A549 (cell line): Measurements from ENCODE around the gene PTPRE. TPM values are rescaled to one million over a fixed set of nuclear protein-coding genes. Genes with fewer than 3 reads are reported as not detected.

Experiments
- ATAC-seq, 2 experiments: fragments of 200-7000 bp in 1 of 2; fragments of >200 bp in 1 of 2; cut with Nextera tagmentation in 1 of 2; cut with Tn5 transposase in 1 of 2; 3 replicates each; pipeline versions ENCODE4 v1.8.0 to v1.9.1; 2018 to 2020; ENCODE audit warnings: mild to moderate bottlenecking in 1 of 2, moderate library complexity in 1 of 2
- CTCF ChIA-PET: fragments of 300-600 bp; sonication (Branson Sonifier 250); formaldehyde crosslinking; extraction: SDS; loops from one replicate; lab custom pipeline; 2021; ENCODE audit warnings: antibody characterized with exemption, inconsistent platforms; lab: Yijun Ruan, JAX
- POLR2A ChIA-PET: fragments of 350-600 bp; formaldehyde crosslinking; extraction: SDS; loops from one replicate; lab custom pipeline; 2021; ENCODE audit warnings: antibody characterized with exemption, inconsistent platforms; lab: Yijun Ruan, JAX
- DNase-seq, 2 experiments: peaks; one replicate each; pipeline versions ENCODE4 v3.0.0 to v3.0.0-alpha.2; 2011 to 2016; ENCODE audit warnings: low read depth in 1 of 2, low spot score in 1 of 2
- FAIRE-seq: peaks from 2 replicates; lab custom pipeline; 2011; peaks lifted over from hg19 to GRCh38; lab: Jason Lieb, UNC
- H3K27ac ChIP-seq, 2 experiments: fragments of >200 bp; sonication (Bioruptor Twin); formaldehyde crosslinking; 3 replicates each; pipeline ENCODE4 v1.5.1; 2016 to 2017
- H3K4me1 ChIP-seq: fragments of >200 bp; sonication (Bioruptor Twin); formaldehyde crosslinking; 3 replicates; pipeline ENCODE4 v1.6.1; 2016
- H3K4me2 ChIP-seq: fragments of >200 bp; sonication (Bioruptor Twin); formaldehyde crosslinking; 3 replicates; pipeline ENCODE4 v1.6.1; 2016
- H3K4me3 ChIP-seq: fragments of >200 bp; sonication (Bioruptor Twin); formaldehyde crosslinking; 3 replicates; pipeline ENCODE4 v1.5.1; 2016
- H3K9me3 ChIP-seq: fragments of >200 bp; sonication (Bioruptor Twin); formaldehyde crosslinking; 3 replicates; pipeline ENCODE4 v1.6.1; 2016
- CBX8 ChIP-seq: fragments of 200-600 bp; sonication (generic); IDR thresholded peaks from 2 replicates; pipeline ENCODE4 v1.6.1; 2016
- CEBPB ChIP-seq, 2 experiments: fragments of >200 bp in 1 of 2; sonication (Bioruptor Twin) in 1 of 2; formaldehyde crosslinking in 1 of 2; IDR thresholded peaks; 2 replicates each; pipeline ENCODE4 v1.6.1; 2012 to 2016
- CHD4 ChIP-seq: fragments of 200-600 bp; sonication (generic); IDR thresholded peaks from 2 replicates; pipeline ENCODE4 v1.6.1; 2016; ENCODE audit warnings: antibody characterized with exemption, mild to moderate bottlenecking, borderline replicate concordance
- EHF ChIP-seq: fragments of 250-450 bp; sonication (Bioruptor Pico); IDR thresholded peaks from 2 replicates; pipeline ENCODE4 v1.5.0; 2020; ENCODE audit warnings: mild to moderate bottlenecking
- HDAC2 ChIP-seq: fragments of 200-600 bp; sonication (generic); IDR thresholded peaks from 2 replicates; pipeline ENCODE4 v1.6.1; 2016
- HOXB13 ChIP-seq: fragments of 250-450 bp; sonication (Bioruptor Pico); IDR thresholded peaks from 2 replicates; pipeline ENCODE4 v1.5.0; 2020; ENCODE audit warnings: low read depth, mild to moderate bottlenecking, moderate library complexity
- KDM5A ChIP-seq: fragments of 200-600 bp; sonication (generic); IDR thresholded peaks from 2 replicates; pipeline ENCODE4 v1.6.1; 2016; ENCODE audit warnings: antibody characterized with exemption, mild to moderate bottlenecking
- MAZ ChIP-seq: fragments of 150-350 bp; IDR thresholded peaks from 2 replicates; pipeline ENCODE4 v1.6.1; 2014; ENCODE audit warnings: antibody characterized with exemption, low read depth, low read length, borderline replicate concordance
- NPAS2 ChIP-seq: fragments of 250-450 bp; sonication (Bioruptor Pico); IDR thresholded peaks from 2 replicates; pipeline ENCODE4 v1.8.0; 2022; ENCODE audit warnings: mild to moderate bottlenecking, moderate library complexity, borderline replicate concordance
- POLR2A ChIP-seq: IDR thresholded peaks from 2 replicates; pipeline ENCODE4 v1.6.1; 2012; ENCODE audit warnings: mild to moderate bottlenecking, low read length
- POLR2AphosphoS2 ChIP-seq: conservative IDR thresholded peaks from 2 replicates; pipeline ENCODE4 v1.6.1; 2012; ENCODE audit warnings: low read length, improper control_type of control experiment, inconsistent platforms
- RAD21 ChIP-seq, 2 experiments: fragments of >200 bp in 1 of 2; sonication (Bioruptor Twin) in 1 of 2; formaldehyde crosslinking in 1 of 2; IDR thresholded peaks in 1 of 2; conservative IDR thresholded peaks in 1 of 2; 2 replicates in 1 of 2; 3 replicates in 1 of 2; pipeline ENCODE4 v1.6.1; 2012 to 2018; ENCODE audit warnings: inconsistent platforms in 1 of 2
- RARB ChIP-seq: fragments of 250-450 bp; sonication (Bioruptor Pico); IDR thresholded peaks from 2 replicates; pipeline ENCODE4 v1.8.0; 2021; ENCODE audit warnings: mild to moderate bottlenecking, moderate library complexity
- RNF2 ChIP-seq: fragments of 200-600 bp; sonication (generic); IDR thresholded peaks from 2 replicates; pipeline ENCODE4 v1.6.1; 2016; ENCODE audit warnings: low read depth, mild to moderate bottlenecking, antibody characterized with exemption, moderate library complexity, borderline replicate concordance
- SMC3 ChIP-seq: fragments of >200 bp; sonication (Bioruptor Twin); formaldehyde crosslinking; IDR thresholded peaks from 3 replicates; pipeline ENCODE4 v1.6.1; 2018; ENCODE audit warnings: inconsistent platforms
- SREBF2 ChIP-seq: fragments of 450-650 bp; IDR thresholded peaks from 2 replicates; pipeline ENCODE4 v1.6.1; 2014; ENCODE audit warnings: mild to moderate bottlenecking, moderate library complexity
- WGBS: methylation state at CpG from one replicate; pipeline ENCODE4 v1.1.6; 2017; ENCODE audit errors: missing lambda C conversion rate; 5-methylcytosine and 5-hydroxymethylcytosine counted together
- polyA plus RNA-seq, 4 experiments: library from polyadenylated mRNA; depleted of rRNA in 3 of 4; stranded (reverse); fragments of >200 nt; fragmentation: RNase III in 1 of 4; extraction: RNeasy Plus Mini Kit Qiagen cat#74134 plus additional on column Dnase treatment in 1 of 4; gene quantifications; 2 replicates in 3 of 4; 3 replicates in 1 of 4; pipeline ENCODE4 v1.2.3, GENCODE V29; 2011 to 2017
- TF ChIP-seq, protein P1 (sequence below): fragments of 250-450 bp; sonication (Bioruptor Pico); IDR thresholded peaks from 2 replicates; pipeline ENCODE4 v1.5.0; 2020; ENCODE audit warnings: low read depth, mild to moderate bottlenecking, moderate library complexity
- TF ChIP-seq, protein P2 (sequence below): fragments of 450-650 bp; IDR thresholded peaks from 2 replicates; pipeline ENCODE4 v1.6.1; 2014; ENCODE audit warnings: antibody characterized with exemption
- TF ChIP-seq, protein P3 (sequence below): fragments of >200 bp; sonication (Bioruptor Twin); formaldehyde crosslinking; IDR thresholded peaks from 3 replicates; pipeline ENCODE4 v1.5.1; 2016
- TF ChIP-seq, protein P4 (sequence below): IDR thresholded peaks from 2 replicates; pipeline ENCODE4 v1.6.1; 2012

The PTPRE gene
- polyA plus RNA-seq, 2 of the 4 experiments (the other 2 are of a cell fraction) = 0.31 to 1.5 TPM

DNA sequence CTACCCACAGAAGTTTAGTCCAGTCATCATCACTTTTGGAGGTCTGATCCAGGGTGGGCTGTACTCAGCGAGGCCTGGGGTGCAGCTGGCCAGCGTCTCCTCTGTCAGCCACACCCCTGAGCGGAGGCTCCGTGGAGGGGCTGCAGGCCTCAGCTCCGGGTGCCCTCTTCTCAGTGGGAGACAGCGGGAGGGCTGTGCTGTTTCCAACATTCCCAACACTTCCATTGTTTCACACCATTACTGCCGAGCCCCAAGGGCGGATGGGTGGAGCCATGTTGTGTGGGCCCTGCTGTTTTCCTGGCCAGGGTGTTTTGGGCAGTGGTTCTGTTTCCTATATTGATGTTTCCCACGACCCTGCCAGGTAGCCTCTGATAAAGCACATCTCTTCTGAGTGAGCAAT, 124.3 kb downstream of the PTPRE start:
- TF ChIP-seq, protein P1, sequence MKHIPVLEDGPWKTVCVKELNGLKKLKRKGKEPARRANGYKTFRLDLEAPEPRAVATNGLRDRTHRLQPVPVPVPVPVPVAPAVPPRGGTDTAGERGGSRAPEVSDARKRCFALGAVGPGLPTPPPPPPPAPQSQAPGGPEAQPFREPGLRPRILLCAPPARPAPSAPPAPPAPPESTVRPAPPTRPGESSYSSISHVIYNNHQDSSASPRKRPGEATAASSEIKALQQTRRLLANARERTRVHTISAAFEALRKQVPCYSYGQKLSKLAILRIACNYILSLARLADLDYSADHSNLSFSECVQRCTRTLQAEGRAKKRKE (CRISPR knock-in tag) = no peak
- no peak for TF ChIP-seq HDAC2
- no peak for TF ChIP-seq KDM5A
- TF ChIP-seq, protein P2, sequence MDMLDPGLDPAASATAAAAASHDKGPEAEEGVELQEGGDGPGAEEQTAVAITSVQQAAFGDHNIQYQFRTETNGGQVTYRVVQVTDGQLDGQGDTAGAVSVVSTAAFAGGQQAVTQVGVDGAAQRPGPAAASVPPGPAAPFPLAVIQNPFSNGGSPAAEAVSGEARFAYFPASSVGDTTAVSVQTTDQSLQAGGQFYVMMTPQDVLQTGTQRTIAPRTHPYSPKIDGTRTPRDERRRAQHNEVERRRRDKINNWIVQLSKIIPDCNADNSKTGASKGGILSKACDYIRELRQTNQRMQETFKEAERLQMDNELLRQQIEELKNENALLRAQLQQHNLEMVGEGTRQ = no peak
- no peak for TF ChIP-seq CEBPB (IDR thresholded peaks at IDR 0.05)
- TF ChIP-seq RARB = no peak
- TF ChIP-seq CHD4 = no peak
- 55% methylated on average over 9 of the region's 9 CpGs for WGBS
- no peak for ATAC-seq
- no peak for FAIRE-seq
- Histone ChIP-seq H3K27ac (no peak overlapping the region), H3K4me2 (no peak overlapping the region), H3K9me3 (no peaks in the 10 kb centered on the region), H3K4me1 (no peaks in the 10 kb centered on the region), H3K4me3 (no peak overlapping the region)
- ChIA-PET CTCF (interaction anchor here (6.7 kb wide), 1 partner anchor 39 kb away, joined by 39 read pairs; no protein-coding TSS in a partner anchor), POLR2A (no interaction called here)
- DNase-seq = no peak

DNA sequence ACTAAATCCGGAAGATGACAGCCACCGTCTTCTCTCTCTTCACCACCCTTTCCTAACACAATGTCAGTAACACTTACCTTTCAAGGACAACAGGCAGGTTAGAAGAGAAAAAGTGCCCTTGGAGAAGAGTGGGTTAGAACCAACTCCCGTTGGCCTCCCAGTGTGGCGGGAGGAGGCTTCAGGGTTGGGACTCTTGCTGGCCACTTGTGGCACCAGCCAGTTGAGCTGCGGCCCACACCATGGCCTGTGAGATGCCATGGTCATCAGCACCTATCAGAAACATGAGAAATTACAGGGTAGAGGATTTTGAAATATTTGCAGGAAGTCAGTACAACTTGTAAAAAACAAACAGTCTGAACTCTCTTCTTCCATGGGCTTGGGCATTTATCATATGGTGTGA, 125.6 kb downstream of the PTPRE start:
- CTCF ChIA-PET = interaction anchor here (1.1 to 6.7 kb wide), 4 partner anchors 13 to 178 kb away, joined by 5 to 39 read pairs (median 6); no protein-coding TSS in a partner anchor
- TF ChIP-seq NPAS2 (no peak), SREBF2 (no peak), CBX8 (no peak), HOXB13 (CRISPR knock-in tag) (no peak)
- H3K4me1 ChIP-seq = peaks cover 7% of the 10 kb centered on the region; the same call in 1 of the 3 replicates
- WGBS = 69% methylated on average over 5 of the region's 5 CpGs
- no peaks in the 10 kb centered on the region for H3K9me3 ChIP-seq
- DNase-seq = no peak
- no peak overlapping the region for H3K27ac ChIP-seq
- no peak overlapping the region for H3K4me2 ChIP-seq
- POLR2A ChIA-PET = no interaction called here
- ATAC-seq = no peak
- FAIRE-seq = no peak
- H3K4me3 ChIP-seq = no peak overlapping the region

DNA sequence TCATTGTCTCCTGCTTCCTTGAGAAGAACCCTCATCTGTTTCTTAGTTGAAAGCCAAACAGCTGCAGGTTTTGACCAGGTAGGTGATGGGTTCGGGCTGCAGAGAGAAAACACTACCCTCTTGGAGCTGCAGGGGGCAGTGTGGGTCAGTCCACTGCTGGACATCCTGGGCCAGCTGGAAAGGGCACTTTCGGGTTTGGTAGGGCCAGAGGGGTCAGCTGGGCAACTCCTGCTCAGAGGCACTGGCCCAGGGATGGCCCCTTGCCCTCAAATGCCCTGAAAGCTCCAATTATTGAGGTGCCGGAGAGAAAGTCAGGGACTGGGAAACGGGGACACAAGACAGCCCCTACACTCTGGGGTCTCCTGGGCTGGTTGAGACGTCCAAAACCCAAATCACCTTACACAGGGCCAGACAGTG, 128.7 kb downstream of the PTPRE start:
- ChIA-PET POLR2A (no interaction called here), CTCF (interaction anchor here (0.6 to 6.7 kb wide), 23 partner anchors 9 to 131 kb away, joined by 3 to 39 read pairs (median 4); partner anchors contain the start of gene PTPRE)
- DNase-seq (peak; percentile 17 to 50), ATAC-seq (peak; percentile 70 to 90; a peak in 4 of 6 replicates), FAIRE-seq (no peak)
- no peak overlapping the region for H3K4me2 ChIP-seq
- no peak overlapping the region for H3K27ac ChIP-seq
- WGBS = 37% methylated on average over 5 of the region's 5 CpGs
- TF ChIP-seq, protein P3, sequence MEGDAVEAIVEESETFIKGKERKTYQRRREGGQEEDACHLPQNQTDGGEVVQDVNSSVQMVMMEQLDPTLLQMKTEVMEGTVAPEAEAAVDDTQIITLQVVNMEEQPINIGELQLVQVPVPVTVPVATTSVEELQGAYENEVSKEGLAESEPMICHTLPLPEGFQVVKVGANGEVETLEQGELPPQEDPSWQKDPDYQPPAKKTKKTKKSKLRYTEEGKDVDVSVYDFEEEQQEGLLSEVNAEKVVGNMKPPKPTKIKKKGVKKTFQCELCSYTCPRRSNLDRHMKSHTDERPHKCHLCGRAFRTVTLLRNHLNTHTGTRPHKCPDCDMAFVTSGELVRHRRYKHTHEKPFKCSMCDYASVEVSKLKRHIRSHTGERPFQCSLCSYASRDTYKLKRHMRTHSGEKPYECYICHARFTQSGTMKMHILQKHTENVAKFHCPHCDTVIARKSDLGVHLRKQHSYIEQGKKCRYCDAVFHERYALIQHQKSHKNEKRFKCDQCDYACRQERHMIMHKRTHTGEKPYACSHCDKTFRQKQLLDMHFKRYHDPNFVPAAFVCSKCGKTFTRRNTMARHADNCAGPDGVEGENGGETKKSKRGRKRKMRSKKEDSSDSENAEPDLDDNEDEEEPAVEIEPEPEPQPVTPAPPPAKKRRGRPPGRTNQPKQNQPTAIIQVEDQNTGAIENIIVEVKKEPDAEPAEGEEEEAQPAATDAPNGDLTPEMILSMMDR = peak; percentile 50
- peak in 1 of 2 experiments; percentile 56; a peak in 3 of 5 replicates for TF ChIP-seq RAD21 (conservative IDR thresholded peaks at IDR 0.05 in 1 of 2, IDR thresholded peaks at IDR 0.05 in 1 of 2)
- TF ChIP-seq SMC3 = peak; percentile 28; the same call in 1 of the 3 replicates
- no peak for TF ChIP-seq EHF (CRISPR knock-in tag)
- H3K4me3 ChIP-seq = no peak overlapping the region
- peaks cover 8% of the 10 kb centered on the region; the same call in 1 of the 3 replicates for H3K4me1 ChIP-seq
- H3K9me3 ChIP-seq = no peaks in the 10 kb centered on the region

DNA sequence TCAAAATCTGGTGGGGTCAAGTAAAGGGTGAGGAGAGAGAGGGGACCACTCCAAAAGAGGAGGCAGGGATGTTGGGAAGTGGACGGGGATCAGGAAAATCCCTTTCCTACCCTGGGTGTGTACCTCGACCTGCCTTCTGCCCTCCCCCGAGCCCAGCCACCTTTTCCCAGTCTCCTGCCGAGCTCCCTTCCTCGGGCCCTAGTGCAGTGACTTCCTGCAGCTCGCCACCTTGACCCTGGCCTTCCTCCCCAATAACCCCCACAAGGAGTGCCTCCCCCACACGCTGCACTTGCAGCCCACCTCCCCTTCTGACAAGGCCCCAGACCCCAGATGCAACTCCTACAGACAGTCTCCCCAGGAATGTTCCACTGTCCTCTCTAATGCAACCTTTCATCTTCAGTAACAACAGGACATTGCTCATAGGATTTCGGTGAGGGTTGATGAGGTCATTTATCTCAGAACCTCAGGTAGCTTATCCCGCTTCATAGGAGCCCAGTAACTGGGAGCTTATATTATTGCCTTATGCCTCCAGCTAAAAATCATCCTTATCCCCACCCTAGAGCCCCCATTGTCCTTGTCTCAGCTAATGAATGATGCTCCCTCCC, 129.2 kb downstream of the PTPRE start:
- ATAC-seq = no peak; a peak in 1 of 6 replicates

More for the DNA sequence above, 129.2 kb downstream of the PTPRE start:
- 51% methylated on average over 9 of the region's 9 CpGs for WGBS
- Histone ChIP-seq H3K4me1 (peaks cover 8% of the 10 kb centered on the region; the same call in 1 of the 3 replicates), H3K4me3 (no peak overlapping the region), H3K9me3 (no peaks in the 10 kb centered on the region), H3K4me2 (no peak overlapping the region), H3K27ac (no peak overlapping the region)
- FAIRE-seq (no peak), DNase-seq (no peak)
- ChIA-PET POLR2A (interaction anchor here (1.0 kb wide), 1 partner anchor 9 kb away, joined by 4 read pairs; no protein-coding TSS in a partner anchor), CTCF (interaction anchor here (0.6 to 6.7 kb wide), 24 partner anchors 9 to 1610 kb away, joined by 3 to 39 read pairs (median 4); partner anchors contain the start of gene PTPRE)
- no peak for TF ChIP-seq MAZ
- no peak for TF ChIP-seq RNF2
- TF ChIP-seq RARB = no peak
- TF ChIP-seq POLR2AphosphoS2 = no peak
- no peak for TF ChIP-seq POLR2A
- TF ChIP-seq CEBPB (IDR thresholded peaks at IDR 0.05) = no peak
- TF ChIP-seq, protein P4, sequence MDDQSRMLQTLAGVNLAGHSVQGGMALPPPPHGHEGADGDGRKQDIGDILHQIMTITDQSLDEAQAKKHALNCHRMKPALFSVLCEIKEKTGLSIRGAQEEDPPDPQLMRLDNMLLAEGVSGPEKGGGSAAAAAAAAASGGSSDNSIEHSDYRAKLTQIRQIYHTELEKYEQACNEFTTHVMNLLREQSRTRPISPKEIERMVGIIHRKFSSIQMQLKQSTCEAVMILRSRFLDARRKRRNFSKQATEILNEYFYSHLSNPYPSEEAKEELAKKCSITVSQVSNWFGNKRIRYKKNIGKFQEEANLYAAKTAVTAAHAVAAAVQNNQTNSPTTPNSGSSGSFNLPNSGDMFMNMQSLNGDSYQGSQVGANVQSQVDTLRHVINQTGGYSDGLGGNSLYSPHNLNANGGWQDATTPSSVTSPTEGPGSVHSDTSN = no peak
- no peak for TF ChIP-seq NPAS2
